A549 (cell line): ENCODE measurements around the gene PRKCE.

Experiments used
- CBX8 ChIP-seq: fragments of 200-600 bp; sonication (generic); IDR thresholded peaks from 2 replicates; pipeline ENCODE4 v1.6.1; 2016
- CTCF ChIP-seq: fragments of >200 bp; sonication (Bioruptor Twin); formaldehyde crosslinking; IDR thresholded peaks from 3 replicates; pipeline ENCODE4 v1.5.1; 2016
- EHMT2 ChIP-seq: fragments of 200-600 bp; sonication (generic); IDR thresholded peaks from 2 replicates; pipeline ENCODE4 v1.6.1; 2016; ENCODE audit warnings: antibody characterized with exemption, low read depth, mild to moderate bottlenecking, moderate library complexity
- EP300 ChIP-seq, 2 experiments: fragments of >200 bp; sonication (Bioruptor Twin); formaldehyde crosslinking; IDR thresholded peaks; 2 replicates in 1 of 2; 3 replicates in 1 of 2; pipeline ENCODE4 v1.6.1; 2016 to 2017
- MAZ ChIP-seq: fragments of 150-350 bp; IDR thresholded peaks from 2 replicates; pipeline ENCODE4 v1.6.1; 2014; ENCODE audit warnings: antibody characterized with exemption, low read depth, low read length, borderline replicate concordance

DNA sequence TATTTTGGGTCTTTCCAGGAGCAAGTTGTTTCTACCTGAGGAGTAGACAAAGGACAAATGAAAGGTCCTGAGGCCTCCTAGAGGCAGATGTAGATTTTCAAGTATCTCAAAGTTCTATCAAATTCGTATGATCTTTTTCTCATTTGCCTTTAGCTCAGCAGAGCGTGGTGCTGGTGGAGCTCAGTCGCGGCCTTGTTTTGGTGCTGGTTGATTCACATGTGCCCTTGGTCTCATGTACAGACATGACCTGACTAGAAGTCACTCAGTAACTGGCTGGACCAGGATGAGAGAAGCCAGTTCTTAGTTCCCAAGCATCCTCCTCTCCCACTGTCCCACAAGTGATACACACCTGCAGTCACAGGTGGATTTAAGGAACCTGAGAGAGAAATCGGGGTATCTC is 264.0 kb downstream of the PRKCE start:
- TF ChIP-seq MAZ = no peak
- TF ChIP-seq EHMT2 = no peak
- TF ChIP-seq CBX8 = no peak
- TF ChIP-seq CTCF = no peak
- no peak for TF ChIP-seq EP300 (IDR thresholded peaks at IDR 0.05)
